Panc1 (cell line): ENCODE data around the gene ADAMTS13. TPM values are rescaled to one million over a fixed set of nuclear protein-coding genes. Genes with fewer than 3 reads are reported as not detected.

Source experiments
- ATAC-seq: fragments of 200-7000 bp; cut with Tn5 transposase; 2 replicates; pipeline ENCODE4 v1.9.1; 2020; ENCODE audit warnings: mild to moderate bottlenecking, moderate library complexity
- BruUV-seq: library from RNA; stranded (reverse); fragments of 400-500 nt; replicated peaks from 2 replicates; lab custom pipeline; 2021; lab: Mats Ljungman, UMichigan
- CTCF ChIA-PET: fragments of 300-600 bp; sonication (Branson Sonifier 250); formaldehyde crosslinking; loops from one replicate; lab custom pipeline; 2022; ENCODE audit warnings: antibody characterized with exemption; lab: Charles Lee
- POLR2A ChIA-PET: fragments of 300-600 bp; sonication (Branson Sonifier 250); formaldehyde crosslinking; loops from one replicate; lab custom pipeline; 2022; ENCODE audit warnings: antibody characterized with exemption; lab: Charles Lee
- DNase-seq: peaks from one replicate; pipeline ENCODE4 v3.0.0-alpha.2; 2010; ENCODE audit warnings: low read depth, low spot score
- H3K27ac ChIP-seq: 2 replicates; pipeline ENCODE4 v1.5.1; 2011; ENCODE audit warnings: mild to moderate bottlenecking, low read length, inconsistent platforms
- H3K27me3 ChIP-seq: fragments of 200-500 bp; sonication (Bioruptor generic); 2 replicates; pipeline ENCODE4 v1.6.0; 2014; ENCODE audit warnings: low read length, inconsistent platforms; ENCODE audit not compliant: control insufficient read depth, insufficient read depth
- H3K36me3 ChIP-seq: fragments of 200-500 bp; sonication (Bioruptor generic); 2 replicates; pipeline ENCODE4 v1.5.1; 2014; ENCODE audit warnings: inconsistent platforms, mild to moderate bottlenecking, low read length, moderate library complexity; ENCODE audit not compliant: control insufficient read depth, insufficient read depth
- H3K4me1 ChIP-seq: 2 replicates; pipeline ENCODE4 v1.5.1; 2011; ENCODE audit warnings: inconsistent platforms, mild to moderate bottlenecking, low read length, moderate library complexity; ENCODE audit not compliant: control insufficient read depth, insufficient read depth
- H3K4me3 ChIP-seq, 2 experiments: 2 replicates each; pipeline ENCODE4 v1.5.1; 2011 to 2012; ENCODE audit warnings: low read depth in 2 of 2, low read length in 2 of 2, mild to moderate bottlenecking in 2 of 2, inconsistent platforms in 1 of 2, moderate library complexity in 1 of 2
- H3K9me3 ChIP-seq: fragments of 200-500 bp; sonication (Bioruptor generic); 2 replicates; pipeline ENCODE4 v1.5.1; 2014; ENCODE audit warnings: low read depth, mild to moderate bottlenecking, inconsistent platforms, low read length, moderate library complexity; ENCODE audit not compliant: control insufficient read depth, insufficient read depth
- CTCF ChIP-seq: fragments of 450-650 bp; IDR thresholded peaks from 2 replicates; pipeline ENCODE4 v1.5.1; 2017; ENCODE audit warnings: mild to moderate bottlenecking
- POLR2AphosphoS5 ChIP-seq: IDR thresholded peaks from 2 replicates; pipeline ENCODE4 v1.6.1; 2012; ENCODE audit warnings: mild to moderate bottlenecking, low read depth, low read length, moderate library complexity
- SIN3A ChIP-seq: IDR thresholded peaks from 2 replicates; pipeline ENCODE4 v1.6.1; 2012; ENCODE audit warnings: low read depth, mild to moderate bottlenecking, low read length, moderate library complexity, borderline replicate concordance; ENCODE audit not compliant: insufficient read depth
- TCF7L2 ChIP-seq: IDR thresholded peaks from 2 replicates; pipeline ENCODE4 v1.6.1; 2011; ENCODE audit warnings: mild to moderate bottlenecking, low read depth, low read length, inconsistent platforms
- in situ Hi-C: cut with HindIII; loops from 2 replicates; pipeline ENCODE4 v1.10.0; 2016; ENCODE audit warnings: low sequenced_read_pairs, low pct_unique_long_range_greater_than_20kb
- intact Hi-C: fragments of 100-400 bp; cut with micrococcal nuclease; formaldehyde crosslinking; loops from one replicate; pipeline ENCODE4 v1.10.0; 2022; ENCODE audit not compliant: unreplicated experiment
- total RNA-seq: library from RNA; stranded (reverse); gene quantifications from one replicate; pipeline ENCODE4 v1.2.1, GENCODE V29; 2021; ENCODE audit not compliant: unreplicated experiment
- TF ChIP-seq, protein P1 (sequence below), 2 experiments: IDR thresholded peaks; 2 replicates each; pipeline ENCODE4 v1.6.1; 2011 to 2012; ENCODE audit warnings: low read depth in 2 of 2, control low read depth in 1 of 2, low read length in 1 of 2, mild to moderate bottlenecking in 1 of 2, moderate library complexity in 1 of 2; ENCODE audit not compliant: insufficient read depth in 1 of 2

ADAMTS13 gene
- total RNA-seq, 1 experiment from 2014 or later: 3.4 TPM

- Histone ChIP-seq H3K27me3 (no peaks in the 10 kb centered on the region), H3K4me3 (no peak overlapping the region), H3K4me1 (no peaks in the 10 kb centered on the region), H3K9me3 (no peaks in the 10 kb centered on the region), H3K36me3 (no peaks in the 10 kb centered on the region), H3K27ac (no peak overlapping the region)
- no peak for ATAC-seq
- intact Hi-C loops: no loop called here
- no TSS peak for BruUV-seq
- CTCF ChIA-PET: no interaction called here
- no peak for TF ChIP-seq CTCF
- TF ChIP-seq POLR2AphosphoS5: no peak
- TF ChIP-seq, protein P1, sequence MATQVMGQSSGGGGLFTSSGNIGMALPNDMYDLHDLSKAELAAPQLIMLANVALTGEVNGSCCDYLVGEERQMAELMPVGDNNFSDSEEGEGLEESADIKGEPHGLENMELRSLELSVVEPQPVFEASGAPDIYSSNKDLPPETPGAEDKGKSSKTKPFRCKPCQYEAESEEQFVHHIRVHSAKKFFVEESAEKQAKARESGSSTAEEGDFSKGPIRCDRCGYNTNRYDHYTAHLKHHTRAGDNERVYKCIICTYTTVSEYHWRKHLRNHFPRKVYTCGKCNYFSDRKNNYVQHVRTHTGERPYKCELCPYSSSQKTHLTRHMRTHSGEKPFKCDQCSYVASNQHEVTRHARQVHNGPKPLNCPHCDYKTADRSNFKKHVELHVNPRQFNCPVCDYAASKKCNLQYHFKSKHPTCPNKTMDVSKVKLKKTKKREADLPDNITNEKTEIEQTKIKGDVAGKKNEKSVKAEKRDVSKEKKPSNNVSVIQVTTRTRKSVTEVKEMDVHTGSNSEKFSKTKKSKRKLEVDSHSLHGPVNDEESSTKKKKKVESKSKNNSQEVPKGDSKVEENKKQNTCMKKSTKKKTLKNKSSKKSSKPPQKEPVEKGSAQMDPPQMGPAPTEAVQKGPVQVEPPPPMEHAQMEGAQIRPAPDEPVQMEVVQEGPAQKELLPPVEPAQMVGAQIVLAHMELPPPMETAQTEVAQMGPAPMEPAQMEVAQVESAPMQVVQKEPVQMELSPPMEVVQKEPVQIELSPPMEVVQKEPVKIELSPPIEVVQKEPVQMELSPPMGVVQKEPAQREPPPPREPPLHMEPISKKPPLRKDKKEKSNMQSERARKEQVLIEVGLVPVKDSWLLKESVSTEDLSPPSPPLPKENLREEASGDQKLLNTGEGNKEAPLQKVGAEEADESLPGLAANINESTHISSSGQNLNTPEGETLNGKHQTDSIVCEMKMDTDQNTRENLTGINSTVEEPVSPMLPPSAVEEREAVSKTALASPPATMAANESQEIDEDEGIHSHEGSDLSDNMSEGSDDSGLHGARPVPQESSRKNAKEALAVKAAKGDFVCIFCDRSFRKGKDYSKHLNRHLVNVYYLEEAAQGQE (IDR thresholded peaks at IDR 0.05; ENCODE audit: insufficient read depth in 1 of 2, low read depth in 2 of 2, low read length in 1 of 2): no peak
- no peak for TF ChIP-seq SIN3A
- TF ChIP-seq TCF7L2: no peak
- POLR2A ChIA-PET: interaction anchor here (0.6 kb wide), 1 partner anchor 244 kb away, joined by 3 read pairs; no protein-coding TSS in a partner anchor
- DNase-seq: no peak
- in situ Hi-C loops: no loop called here
Measured at GRCh38 chr9:133468374-133468773, 46.2 kb downstream of the ADAMTS13 start.

- ATAC-seq: peak; percentile 10; the same call in 1 of the 2 replicates
- in situ Hi-C loops (no loop called here), intact Hi-C loops (no loop called here)
- Histone ChIP-seq H3K4me3 (no peak overlapping the region), H3K36me3 (no peaks in the 10 kb centered on the region), H3K27me3 (no peaks in the 10 kb centered on the region), H3K27ac (no peak overlapping the region), H3K4me1 (no peaks in the 10 kb centered on the region), H3K9me3 (no peaks in the 10 kb centered on the region)
- DNase-seq: no peak
- TF ChIP-seq CTCF (no peak), POLR2AphosphoS5 (peak; percentile 30; the same call in 1 of the 2 replicates)
- ChIA-PET POLR2A (no interaction called here), CTCF (no interaction called here)
- no TSS peak for BruUV-seq
Measured at GRCh38 chr9:133468777-133469421, 46.7 kb downstream of the ADAMTS13 start.
